ENCODE measurements around the gene PZP. TPM values are rescaled to one million over a fixed set of nuclear protein-coding genes. Genes with fewer than 3 reads are reported as not detected.

Gene PZP
- total RNA-seq, 1 experiment from 2014 or later: not detected

DNA sequence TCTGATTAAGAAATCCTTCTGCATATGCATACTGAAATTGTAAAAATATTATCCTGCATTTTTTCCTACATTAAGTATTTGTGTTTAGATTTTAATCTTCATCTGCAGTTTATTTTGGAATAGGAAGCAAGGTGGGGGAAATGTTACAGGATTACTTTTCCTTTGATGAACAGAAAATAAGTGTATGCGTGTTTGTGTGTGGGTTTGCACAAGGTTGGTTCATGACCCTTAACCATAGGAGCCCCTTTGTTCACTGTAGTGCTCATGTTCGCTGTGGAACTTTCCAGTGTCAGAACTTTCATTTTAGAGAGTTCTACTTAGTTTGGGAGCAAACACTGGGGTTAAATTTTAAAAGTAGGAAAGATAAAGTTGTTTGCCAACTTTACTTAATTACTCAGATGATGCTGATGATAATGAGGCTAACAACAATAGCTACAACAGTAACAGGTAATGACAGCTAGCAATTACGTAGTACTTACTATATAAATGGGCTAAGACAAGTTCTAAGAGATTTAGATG is 86.0 kb downstream of the PZP start:
- H3K27me3 ChIP-seq (replicated peaks; ENCODE audit: control insufficient read depth, insufficient read depth, low read length): no peaks in the 10 kb centered on the region
- no TSS peak for BruUV-seq (replicated peaks)
- no peak overlapping the region for H3K4me3 Mint-ChIP-seq (ENCODE audit: unreplicated experiment)
- DNase-seq: peak; percentile 60 to 65
- H3K4me3 ChIP-seq (ENCODE audit: low read depth, low read length): no peak overlapping the region
- peaks cover 7% of the 10 kb centered on the region for H3K4me1 Mint-ChIP-seq (ENCODE audit: low read depth, unreplicated experiment)
- no peaks in the 10 kb centered on the region for H3K27me3 Mint-ChIP-seq (ENCODE audit: insufficient read depth, unreplicated experiment)
- peaks cover 13% of the 10 kb centered on the region for H3K4me1 ChIP-seq
- TF ChIP-seq, protein P1, sequence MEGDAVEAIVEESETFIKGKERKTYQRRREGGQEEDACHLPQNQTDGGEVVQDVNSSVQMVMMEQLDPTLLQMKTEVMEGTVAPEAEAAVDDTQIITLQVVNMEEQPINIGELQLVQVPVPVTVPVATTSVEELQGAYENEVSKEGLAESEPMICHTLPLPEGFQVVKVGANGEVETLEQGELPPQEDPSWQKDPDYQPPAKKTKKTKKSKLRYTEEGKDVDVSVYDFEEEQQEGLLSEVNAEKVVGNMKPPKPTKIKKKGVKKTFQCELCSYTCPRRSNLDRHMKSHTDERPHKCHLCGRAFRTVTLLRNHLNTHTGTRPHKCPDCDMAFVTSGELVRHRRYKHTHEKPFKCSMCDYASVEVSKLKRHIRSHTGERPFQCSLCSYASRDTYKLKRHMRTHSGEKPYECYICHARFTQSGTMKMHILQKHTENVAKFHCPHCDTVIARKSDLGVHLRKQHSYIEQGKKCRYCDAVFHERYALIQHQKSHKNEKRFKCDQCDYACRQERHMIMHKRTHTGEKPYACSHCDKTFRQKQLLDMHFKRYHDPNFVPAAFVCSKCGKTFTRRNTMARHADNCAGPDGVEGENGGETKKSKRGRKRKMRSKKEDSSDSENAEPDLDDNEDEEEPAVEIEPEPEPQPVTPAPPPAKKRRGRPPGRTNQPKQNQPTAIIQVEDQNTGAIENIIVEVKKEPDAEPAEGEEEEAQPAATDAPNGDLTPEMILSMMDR (IDR thresholded peaks at IDR 0.05; ENCODE audit: insufficient read depth in 1 of 2, low read depth in 1 of 2, low read length in 1 of 2, severe bottlenecking in 1 of 2, unreplicated experiment in 1 of 2): no peak
- H3K9me3 Mint-ChIP-seq (ENCODE audit: unreplicated experiment): peaks cover 7% of the 10 kb centered on the region
- CTCF ChIA-PET: no interaction called here
- peaks cover 2% of the 10 kb centered on the region; the same call in 1 of the 2 replicates for H3K9me3 ChIP-seq
- intact Hi-C loops (cut with micrococcal nuclease; ENCODE audit: unreplicated experiment): loop anchor here (1.0 kb wide), 2 partner anchors 10 to 58 kb away; no protein-coding TSS in a partner anchor
- H3K27ac Mint-ChIP-seq (ENCODE audit: unreplicated experiment): peak overlapping the region; percentile 19
- H3K36me3 Mint-ChIP-seq (ENCODE audit: insufficient read depth, unreplicated experiment): no peaks in the 10 kb centered on the region
- no peaks in the 10 kb centered on the region for H3K36me3 ChIP-seq (ENCODE audit: control insufficient read depth, insufficient read depth, low read length)
- POLR2A ChIA-PET: no interaction called here

DNA sequence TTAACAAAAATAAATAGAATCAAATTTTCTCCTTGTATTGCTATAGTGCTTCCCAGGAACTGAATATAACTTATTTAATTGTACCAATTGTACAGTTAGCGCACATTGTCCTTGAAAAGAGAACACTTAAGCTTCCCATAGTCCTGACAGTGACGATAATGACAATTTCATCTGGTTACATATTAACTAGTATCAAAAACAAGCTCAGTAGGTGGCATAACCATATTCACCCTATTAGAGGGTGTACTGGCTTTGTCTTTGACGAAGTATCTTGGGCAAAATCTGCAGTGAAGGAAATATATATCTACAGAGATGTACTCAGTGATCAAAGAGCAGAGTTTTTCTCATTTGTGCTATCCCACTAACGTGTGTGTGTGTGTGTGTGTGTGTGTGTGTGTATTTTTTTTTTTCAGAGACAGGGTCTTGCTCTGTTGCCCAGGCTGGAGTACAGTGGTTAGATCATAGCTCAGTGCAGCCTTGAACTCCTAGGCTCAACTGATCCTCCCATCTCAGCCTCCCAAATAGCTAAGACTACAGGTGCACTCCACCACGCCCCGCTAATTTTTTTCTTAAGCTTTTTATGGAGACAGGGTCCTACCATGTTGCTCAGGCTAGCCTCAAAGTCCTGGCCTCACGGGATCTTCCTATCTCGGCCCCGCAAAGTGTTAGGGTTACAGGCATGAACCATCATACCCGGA is 87.6 kb downstream of the PZP start:
- H3K27me3 ChIP-seq (replicated peaks; ENCODE audit: control insufficient read depth, insufficient read depth, low read length): no peaks in the 10 kb centered on the region
- POLR2A ChIA-PET: no interaction called here
- TF ChIP-seq, protein P1 (IDR thresholded peaks at IDR 0.05; ENCODE audit: insufficient read depth in 1 of 2, low read depth in 1 of 2, low read length in 1 of 2, severe bottlenecking in 1 of 2, unreplicated experiment in 1 of 2): no peak

DNA sequence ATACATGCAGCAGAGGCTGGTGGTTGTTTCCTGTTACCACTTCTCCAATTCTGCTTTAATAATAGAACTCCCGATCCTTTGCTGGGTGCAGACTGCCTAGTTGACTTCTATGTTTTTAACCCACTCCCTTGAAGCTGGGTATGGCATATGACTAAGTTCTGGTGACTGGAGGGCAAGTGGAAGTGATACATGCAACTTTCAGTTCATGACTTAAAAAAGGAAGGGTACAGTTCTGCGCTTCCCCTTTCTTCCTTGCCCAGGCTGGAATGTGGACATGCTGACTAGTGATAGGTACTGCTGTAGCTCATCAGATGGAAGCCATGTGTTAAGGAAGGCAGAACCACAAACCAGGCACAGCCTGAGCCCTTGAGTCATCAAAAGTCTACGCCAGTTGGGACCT is 90.0 kb downstream of the PZP start:
- no peak for DNase-seq
- peaks cover 7% of the 10 kb centered on the region for H3K4me1 Mint-ChIP-seq (ENCODE audit: low read depth, unreplicated experiment)
- Histone ChIP-seq H3K4me1 (peaks cover 19% of the 10 kb centered on the region), H3K4me3 (ENCODE audit: low read depth, low read length) (no peak overlapping the region), H3K27me3 (replicated peaks; ENCODE audit: control insufficient read depth, insufficient read depth, low read length) (no peaks in the 10 kb centered on the region), H3K9me3 (no peaks in the 10 kb centered on the region; the same call in 1 of the 2 replicates), H3K36me3 (ENCODE audit: control insufficient read depth, insufficient read depth, low read length) (no peaks in the 10 kb centered on the region)
- H3K36me3 Mint-ChIP-seq (ENCODE audit: insufficient read depth, unreplicated experiment): no peaks in the 10 kb centered on the region
- intact Hi-C loops (cut with micrococcal nuclease; ENCODE audit: unreplicated experiment): no loop called here
- TF ChIP-seq, protein P1 (IDR thresholded peaks at IDR 0.05; ENCODE audit: insufficient read depth in 1 of 2, low read depth in 1 of 2, low read length in 1 of 2, severe bottlenecking in 1 of 2, unreplicated experiment in 1 of 2): no peak
- CTCF ChIA-PET: no interaction called here
- no TSS peak for BruUV-seq (replicated peaks)
- no peak overlapping the region for H3K27ac Mint-ChIP-seq (ENCODE audit: unreplicated experiment)
- H3K27me3 Mint-ChIP-seq (ENCODE audit: insufficient read depth, unreplicated experiment): no peaks in the 10 kb centered on the region
- H3K9me3 Mint-ChIP-seq (ENCODE audit: unreplicated experiment): peaks cover 3% of the 10 kb centered on the region
- POLR2A ChIA-PET: no interaction called here
- H3K4me3 Mint-ChIP-seq (ENCODE audit: unreplicated experiment): no peak overlapping the region

More for the DNA sequence above, 87.6 kb downstream of the PZP start:
- Histone ChIP-seq H3K9me3 (peaks cover 2% of the 10 kb centered on the region; the same call in 1 of the 2 replicates), H3K4me3 (ENCODE audit: low read depth, low read length) (no peak overlapping the region), H3K36me3 (ENCODE audit: control insufficient read depth, insufficient read depth, low read length) (no peaks in the 10 kb centered on the region), H3K4me1 (peaks cover 13% of the 10 kb centered on the region)
- CTCF ChIA-PET: no interaction called here
- DNase-seq: no peak
- H3K36me3 Mint-ChIP-seq (ENCODE audit: insufficient read depth, unreplicated experiment): no peaks in the 10 kb centered on the region
- H3K27ac Mint-ChIP-seq (ENCODE audit: unreplicated experiment): no peak overlapping the region
- peaks cover 7% of the 10 kb centered on the region for H3K4me1 Mint-ChIP-seq (ENCODE audit: low read depth, unreplicated experiment)
- no TSS peak for BruUV-seq (replicated peaks)
- intact Hi-C loops (cut with micrococcal nuclease; ENCODE audit: unreplicated experiment): no loop called here
- H3K4me3 Mint-ChIP-seq (ENCODE audit: unreplicated experiment): no peak overlapping the region
- no peaks in the 10 kb centered on the region for H3K9me3 Mint-ChIP-seq (ENCODE audit: unreplicated experiment)
- no peaks in the 10 kb centered on the region for H3K27me3 Mint-ChIP-seq (ENCODE audit: insufficient read depth, unreplicated experiment)

All from Caco-2 (cell line).